ENCODE measurements around the gene FIBCD1.

GRCh38 chr9:130982636-130983358, 43.8 kb upstream of the FIBCD1 start:
- TF ChIP-seq CTCF (IDR thresholded peaks at IDR 0.05) = no peak
- TF ChIP-seq POLR2AphosphoS5 (IDR thresholded peaks at IDR 0.05) = no peak
